Measurements from ENCODE around the gene S1PR5.
A peak's percentile ranks its signal among the peaks of the same experiment; 100 is the strongest.

The S1PR5 gene

DNA sequence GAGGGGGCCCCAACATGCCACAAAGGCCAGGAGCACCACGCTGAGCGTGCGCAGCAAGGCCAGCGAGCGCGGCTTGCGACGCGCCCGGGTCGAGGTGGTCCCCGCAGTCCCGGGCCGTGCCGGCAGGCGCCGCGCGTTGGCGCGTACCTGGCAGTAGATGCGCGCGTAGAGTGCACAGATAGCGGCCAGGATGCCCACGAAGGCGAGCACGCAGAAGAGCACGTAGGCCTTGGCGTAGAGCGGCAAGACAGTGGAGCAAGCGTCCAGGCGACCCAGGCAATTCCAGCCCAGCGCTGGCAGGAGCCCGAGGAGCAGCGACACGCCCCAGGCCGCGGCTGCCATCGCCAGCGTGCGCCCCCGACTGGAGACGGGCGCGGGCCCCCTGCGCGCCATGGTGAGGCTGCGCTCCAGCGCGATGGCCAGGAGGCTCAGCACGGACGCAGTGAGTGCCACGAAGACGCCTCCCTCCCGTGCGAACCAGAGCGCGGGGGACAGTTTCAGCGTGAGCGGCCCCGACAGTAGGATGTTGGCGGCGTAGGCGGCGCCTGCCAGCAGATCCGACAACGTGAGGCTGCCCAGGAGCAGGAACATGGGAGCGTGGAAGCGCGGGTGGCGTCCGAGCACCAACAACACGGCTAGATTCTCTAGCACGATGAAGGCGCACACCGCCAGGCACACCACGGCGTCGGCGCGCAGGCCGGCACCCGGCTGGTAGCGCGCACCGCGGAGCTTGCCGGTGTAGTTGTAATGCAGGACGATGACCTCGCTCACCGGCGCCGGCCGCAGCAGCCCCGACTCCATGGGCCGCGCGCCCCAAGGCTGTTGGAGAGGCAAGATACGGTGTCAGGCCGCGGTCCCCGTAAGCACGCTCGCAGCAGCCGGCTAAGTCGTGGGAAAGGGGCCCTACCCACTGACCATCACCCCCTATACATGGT is 2.8 kb downstream of the S1PR5 start:
- DNase-seq = peak; percentile 17 to 33

DNA sequence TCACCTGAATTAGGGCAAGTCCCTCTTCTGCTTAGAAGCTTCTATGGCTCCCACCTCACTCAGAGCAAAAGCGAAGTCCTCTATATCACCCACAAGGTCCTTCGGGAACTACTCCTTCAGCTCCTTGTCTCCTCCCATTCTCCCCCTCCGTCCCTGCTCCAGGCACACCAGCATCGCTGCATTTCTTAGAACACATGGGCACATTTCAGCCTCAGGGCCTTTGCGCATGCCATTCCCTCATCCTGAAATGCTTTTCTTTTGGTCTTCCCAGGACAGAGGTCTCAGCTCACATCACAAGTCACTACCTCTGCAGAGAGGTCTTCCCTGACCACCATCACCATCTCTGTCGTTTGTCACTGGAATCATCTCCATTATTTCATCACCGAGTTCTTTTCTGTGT is 4.0 kb downstream of the S1PR5 start:
- DNase-seq = no peak

DNA sequence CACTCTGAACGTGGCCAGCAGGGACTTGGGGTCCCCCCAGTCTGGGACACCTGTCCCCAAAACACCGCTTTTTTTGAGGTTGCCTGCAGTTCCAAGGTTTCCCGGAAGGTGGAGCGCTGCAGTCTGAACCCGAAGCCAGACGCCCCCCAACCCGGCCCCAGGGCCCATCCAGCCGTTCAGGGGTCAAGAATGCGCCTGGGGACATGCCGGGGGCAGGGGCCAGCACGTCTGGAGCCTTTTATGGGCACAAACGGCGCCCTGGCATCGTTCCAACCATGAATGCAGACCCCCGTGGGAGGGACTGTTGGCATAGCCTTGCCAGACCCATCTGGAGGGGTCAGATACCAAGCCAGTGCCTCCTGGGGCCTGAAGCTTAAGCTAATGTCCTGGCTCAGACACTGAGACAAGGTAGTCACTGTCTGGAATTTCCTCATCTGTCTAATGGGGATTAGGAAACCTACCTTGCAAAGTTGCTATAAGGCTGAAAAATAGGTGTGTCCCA is 6.9 kb downstream of the S1PR5 start:
- DNase-seq = peak; percentile 49 to 61

DNA sequence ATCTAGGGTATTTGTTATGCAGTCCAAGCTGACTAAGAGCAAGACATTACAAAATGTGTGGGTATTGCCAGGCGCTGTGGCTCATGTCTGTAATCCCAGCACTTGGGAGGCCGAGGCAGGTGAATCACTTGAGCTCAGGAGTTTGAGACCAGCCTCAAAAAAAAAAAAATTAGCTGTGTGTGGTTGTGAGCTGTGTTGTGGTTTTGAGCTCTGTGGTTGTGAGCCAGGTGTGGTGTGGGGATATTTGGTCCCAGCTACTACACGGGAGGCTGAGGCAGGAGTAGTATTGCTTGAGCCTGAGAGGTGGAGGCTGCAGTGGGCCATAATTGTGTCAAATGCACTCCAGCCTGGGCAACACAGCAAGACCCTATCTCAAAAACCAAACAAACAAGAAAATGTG is 8.5 kb downstream of the S1PR5 start:
- no peak for DNase-seq

DNA sequence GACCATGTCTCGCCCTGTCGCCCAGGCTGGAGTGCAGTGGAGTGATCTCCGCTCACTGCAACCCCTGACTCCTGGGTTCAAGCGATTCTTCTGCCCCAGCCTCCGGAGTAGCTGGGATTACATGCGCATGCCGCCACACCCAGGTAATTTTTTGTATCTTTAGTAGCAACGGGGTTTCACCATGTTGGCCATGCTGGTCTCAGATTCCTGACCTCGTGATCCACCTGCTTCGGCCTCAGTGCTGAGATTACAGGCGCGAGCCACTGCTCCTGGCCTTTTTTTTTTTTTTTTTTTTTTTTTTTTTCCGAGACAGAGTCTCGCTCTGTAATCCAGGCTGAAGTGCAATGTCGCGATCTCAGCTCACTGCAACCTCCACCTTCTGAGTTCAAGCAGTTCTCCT is 9.2 kb downstream of the S1PR5 start:
- DNase-seq = no peak

DNA sequence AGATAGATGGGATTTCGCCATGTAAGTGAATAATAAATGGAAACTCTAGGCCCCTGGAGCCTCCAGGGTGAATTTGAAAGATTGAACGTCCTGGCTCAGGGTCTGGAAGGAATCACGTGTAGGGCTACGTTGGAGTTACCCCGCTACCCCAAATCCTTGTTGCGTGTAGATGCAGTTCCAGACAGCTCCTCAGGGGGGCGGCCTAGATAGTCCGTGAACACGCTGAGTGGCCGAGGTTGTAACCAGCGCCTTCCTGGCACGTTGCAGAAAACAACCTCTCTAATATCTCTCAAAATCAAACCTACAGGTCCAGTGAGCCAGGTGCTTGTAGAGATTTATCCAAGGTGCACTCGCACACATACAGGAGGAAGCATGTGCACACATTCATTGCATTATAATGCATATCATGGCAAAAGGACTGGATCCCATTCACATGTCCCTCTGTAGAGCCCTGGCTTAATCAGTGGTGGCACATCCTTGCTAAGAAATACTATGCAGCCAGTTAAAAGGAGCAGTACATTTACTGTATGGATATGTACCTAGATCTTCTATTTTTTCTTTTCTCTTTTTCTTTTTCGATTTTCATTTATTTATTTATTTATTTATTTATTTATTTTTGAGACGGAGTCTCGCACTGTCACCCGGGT is 11.5 kb downstream of the S1PR5 start:
- peak; percentile 79 to 82 for DNase-seq

DNA sequence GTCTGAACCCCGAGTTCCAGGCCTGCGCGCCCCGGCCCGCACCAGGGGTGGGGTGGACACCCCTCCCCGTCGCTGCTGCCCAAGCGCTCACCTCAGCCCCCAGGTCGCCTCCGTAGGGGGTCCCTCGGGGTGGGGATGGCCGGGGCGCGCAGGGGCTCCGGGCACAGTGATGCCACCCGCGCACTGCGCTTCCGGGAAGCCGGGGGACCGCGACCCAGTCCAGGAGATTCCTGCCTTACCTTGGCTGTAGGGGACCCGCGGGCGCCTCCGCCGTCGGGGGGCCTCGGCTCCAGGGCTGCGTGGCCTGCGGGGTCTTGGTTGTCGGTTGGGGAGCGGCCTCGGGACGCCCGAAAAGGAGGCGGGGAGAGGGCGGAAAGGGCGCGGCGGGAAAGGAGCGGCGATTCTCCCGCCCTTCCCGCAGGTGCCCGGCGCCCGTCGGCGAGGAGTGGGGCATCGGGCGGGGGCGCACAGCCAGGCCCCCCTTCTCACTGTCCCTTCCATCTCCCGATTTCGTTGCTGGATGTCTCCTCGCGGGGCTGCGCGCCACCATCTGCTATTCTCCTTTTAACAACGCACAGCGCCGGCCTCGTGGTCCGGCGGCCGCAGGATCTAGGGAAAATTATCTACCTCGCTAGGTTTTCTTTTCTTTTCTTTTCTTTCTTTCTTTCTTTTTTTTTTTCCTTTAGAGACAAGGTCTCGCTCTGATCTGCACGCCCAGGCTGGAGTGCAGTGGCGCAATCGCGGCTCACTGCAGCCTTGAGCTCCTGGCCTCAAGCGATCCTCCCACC is 14.1 kb downstream of the S1PR5 start, which contains the start of gene KEAP1:
KEAP1 (minus strand) TSS at position 355 of the 788 bp plus-strand sequence. CDS start 3,323 bp downstream, outside the sequence.
- peak in 1 of 2 experiments; percentile 17 for DNase-seq

DNA sequence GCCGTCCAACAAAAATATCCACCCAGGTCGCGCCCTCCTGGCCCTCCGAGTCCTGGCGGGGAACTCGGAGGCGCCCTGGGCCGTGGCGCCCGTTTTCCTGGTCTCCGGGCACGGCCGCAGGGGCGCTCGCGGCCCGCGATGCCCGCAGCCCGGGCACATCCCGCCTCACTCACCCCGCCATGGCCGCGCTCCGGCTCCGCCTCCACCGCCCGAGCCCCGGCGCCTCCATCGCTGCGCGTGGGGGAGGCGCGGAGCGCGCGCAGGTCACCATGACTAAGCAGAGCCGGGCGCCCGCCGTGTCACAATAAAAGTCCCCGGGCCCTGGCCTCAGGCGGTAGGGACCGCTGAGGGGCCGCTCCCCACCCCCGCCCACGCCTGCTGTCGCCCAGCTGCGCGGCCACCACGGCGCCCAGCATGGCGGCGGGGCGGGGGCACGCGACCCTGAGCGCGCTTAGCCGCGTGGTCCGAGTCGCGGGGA is 14.7 kb downstream of the S1PR5 start:
- DNase-seq = peak; percentile 81 to 85

DNA sequence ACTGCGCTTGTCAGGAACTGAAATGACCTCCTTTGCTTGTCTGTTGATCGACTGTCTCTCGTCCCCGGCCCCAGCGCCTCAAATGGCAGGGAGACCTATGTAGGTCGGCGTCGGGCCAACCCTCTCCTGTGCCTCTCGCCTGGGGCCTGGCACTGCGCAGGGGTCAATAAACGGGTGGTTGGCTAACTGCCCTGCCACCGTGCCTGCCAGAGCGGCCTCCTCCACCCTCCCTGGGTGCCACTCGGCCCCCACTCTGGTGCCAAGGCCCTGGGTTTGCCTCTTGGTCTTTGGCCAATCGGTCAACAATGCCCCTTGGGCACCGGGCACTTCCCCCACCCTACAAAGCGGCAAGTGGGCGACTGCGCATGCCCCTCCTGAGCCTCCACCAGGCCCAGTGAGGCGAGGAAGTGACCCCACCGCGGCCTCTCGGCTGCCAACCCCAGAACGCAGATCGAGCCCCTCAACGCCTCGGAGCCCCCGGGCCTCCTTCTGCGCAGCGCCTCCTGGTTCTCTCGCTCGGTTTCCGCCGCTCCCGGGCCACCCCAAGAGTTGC is 15.2 kb downstream of the S1PR5 start:
- DNase-seq = peak; percentile 16 to 20

DNA sequence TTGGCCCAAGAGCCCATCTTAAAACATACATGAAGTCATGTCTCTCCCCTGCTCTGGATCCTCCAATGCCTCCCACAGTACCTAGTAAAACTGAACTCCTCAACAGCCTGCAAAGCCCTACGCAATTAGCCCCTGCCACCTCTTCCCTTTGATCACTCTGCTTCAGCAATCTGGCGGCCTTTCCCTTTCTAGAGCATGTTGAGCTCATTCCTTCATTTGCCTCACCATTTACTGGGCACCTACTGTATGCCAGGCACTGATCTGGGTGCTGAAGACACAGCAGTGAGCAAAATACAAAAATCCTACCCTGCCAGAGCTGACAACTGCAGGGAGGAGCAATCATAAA is 17.0 kb downstream of the S1PR5 start:
- no peak for DNase-seq

DNA sequence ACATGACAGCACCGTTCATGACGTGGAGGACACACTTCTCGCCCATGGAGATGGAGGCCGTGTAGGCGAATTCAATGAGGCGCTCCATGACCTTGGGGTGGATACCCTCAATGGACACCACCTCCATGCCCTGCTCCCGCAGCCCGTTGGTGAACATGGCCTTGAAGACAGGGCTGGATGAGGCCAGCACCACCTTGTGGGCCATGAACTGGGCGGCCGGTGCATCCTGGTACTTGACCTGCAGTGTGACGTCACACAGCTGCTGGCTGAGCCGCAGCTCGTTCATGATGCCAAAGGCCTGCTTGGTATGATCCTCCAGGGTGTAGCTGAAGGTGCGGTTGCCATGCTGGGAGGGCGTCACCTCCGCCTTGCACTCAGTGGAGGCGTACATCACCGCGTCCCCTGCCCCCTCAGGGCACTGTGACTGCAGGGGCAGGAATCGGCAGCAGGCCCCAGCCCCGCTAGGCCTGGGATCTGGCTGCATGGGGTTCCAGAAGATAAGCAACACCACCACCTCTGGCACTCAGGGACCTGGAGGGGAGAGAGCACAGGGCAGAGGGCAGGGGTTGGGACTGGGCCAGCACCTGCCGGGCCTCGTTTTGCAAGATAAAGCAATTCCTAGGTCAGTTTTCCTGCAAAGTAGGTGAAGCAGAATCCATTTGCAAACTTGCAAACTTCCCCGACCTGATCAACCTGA is 17.5 kb downstream of the S1PR5 start:
- DNase-seq = no peak

DNA sequence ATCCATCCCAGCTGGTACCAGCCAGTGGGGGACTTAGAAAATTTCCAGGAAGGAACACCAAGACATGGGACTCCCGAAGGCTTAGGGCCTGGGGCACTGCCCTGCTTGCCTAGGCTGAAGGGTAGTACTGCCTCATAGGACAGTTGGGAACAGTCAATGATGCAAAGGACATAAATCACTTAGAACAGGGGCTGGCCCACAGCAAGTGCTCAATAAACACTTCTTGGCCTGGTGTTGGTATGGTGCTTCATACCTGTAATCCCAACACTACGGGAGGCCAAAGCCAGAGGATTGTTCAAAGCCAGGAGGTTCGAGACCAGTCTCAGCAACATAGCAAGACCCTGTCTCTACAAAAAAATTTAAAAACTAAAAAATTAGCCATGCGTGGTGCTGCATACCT is 19.9 kb downstream of the S1PR5 start:
- DNase-seq = no peak

DNA sequence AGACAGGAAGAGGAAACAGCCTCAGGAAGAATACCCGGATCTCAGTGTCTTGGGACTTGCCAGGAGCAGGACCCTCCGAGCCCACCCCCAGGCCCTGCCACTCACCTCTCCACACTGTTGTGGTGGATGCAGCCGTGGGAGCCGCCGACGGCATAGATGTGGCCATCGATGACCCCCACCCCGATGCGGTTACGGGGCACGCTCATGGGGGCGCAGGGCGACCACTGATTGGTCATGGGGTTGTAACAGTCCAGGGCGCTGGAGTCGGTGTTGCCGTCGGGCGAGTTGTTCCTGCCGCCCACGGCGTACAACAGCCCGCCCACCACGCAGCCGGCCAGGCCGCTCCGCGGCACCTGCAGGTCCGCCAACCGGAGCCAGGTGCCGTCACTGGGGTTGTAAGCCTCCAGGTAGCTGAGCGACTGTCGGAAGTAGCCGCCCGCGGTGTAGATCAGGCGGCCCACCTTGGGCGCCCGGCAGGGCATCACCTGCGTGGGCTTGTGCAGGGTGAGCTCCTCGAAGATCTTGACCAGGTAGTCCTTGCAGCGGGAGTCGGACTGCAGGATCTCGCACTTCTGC is 25.7 kb downstream of the S1PR5 start:
- no peak for DNase-seq

DNA sequence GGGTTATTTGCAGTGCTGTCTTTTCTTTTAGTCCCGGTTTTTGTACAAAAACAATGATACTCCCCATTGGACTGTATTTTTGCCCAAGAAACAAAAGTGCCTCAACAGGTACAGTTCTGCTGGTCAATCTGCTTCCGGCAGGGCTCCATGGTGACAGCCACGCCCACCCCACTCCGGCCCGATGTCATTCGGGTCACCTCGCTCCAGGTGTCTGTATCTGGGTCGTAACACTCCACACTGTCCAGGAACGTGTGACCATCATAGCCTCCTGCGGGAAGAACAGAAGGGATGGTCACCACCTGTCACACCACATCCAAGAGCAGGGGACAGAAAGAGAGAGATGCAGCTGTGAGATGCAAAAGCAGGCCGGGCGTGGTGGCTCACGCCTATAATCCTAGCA is 30.7 kb downstream of the S1PR5 start:
- DNase-seq = no peak

DNA sequence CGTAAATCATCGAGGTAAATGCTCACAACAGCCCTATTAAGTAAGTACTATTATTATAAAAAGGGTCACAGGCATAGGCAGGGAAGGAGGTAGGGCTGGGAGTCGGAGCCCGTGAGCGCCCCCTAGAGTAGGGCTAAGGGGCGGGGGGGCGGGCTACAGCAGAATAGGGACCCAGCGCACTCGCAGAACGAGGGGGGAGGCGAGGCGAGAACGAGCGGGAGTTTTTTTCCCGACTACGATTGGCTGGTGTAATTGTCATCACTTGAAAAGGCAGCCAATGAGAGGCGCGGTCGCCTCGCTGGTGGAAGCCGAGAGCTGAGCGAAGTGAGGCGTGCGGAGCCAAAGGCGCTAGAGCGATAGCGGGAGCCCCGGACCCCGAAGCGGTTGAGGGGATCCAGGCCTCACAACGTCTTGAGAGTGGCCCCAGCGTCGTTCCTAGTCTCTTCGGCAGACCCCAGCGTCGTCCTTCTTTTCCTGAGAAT is 38.3 kb downstream of the S1PR5 start:
- peak; percentile 89 to 91 for DNase-seq

DNA sequence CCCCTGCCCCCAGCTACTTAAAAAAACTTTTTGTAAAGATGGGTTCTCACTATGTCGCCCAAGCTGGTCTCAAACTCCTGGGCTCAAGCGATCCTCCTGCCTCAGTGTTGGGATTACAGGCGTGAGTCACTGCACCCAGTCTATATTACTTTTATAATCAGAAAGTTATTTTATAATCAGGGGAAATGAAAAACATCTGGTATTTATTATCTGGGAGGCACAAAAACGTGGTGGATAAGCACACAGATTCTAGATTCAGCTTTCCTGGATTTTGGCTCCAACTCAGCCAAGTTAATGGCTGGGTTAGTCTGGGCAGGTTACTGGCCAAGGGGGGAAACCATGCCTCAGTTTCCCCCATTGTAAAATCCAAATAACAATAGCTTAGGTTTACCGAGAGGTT is 38.8 kb downstream of the S1PR5 start:
- DNase-seq = no peak

DNA sequence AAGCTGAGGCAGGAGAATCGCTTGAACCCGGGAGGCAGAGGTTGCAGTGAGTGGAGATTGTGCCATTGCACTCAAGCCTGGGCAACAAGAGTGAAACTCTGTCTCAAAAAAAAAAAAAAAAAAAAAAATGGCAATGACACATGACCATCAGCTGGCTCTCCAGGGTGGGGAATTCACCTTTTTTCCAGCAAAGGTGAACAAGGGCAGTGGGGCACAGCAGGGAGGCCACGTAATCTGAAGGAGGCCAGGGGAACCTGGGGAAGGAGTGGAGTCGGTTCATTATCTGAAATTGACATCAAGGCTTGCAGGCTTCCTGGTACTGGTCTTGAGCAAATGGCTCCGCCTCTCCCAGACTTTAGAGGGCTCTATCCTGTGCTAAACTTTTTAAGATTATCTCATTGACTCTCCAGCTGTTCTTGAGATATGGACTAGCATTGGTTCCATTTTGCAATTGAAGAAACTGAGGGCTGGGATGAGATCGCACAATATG is 42.2 kb downstream of the S1PR5 start:
- DNase-seq = no peak

DNA sequence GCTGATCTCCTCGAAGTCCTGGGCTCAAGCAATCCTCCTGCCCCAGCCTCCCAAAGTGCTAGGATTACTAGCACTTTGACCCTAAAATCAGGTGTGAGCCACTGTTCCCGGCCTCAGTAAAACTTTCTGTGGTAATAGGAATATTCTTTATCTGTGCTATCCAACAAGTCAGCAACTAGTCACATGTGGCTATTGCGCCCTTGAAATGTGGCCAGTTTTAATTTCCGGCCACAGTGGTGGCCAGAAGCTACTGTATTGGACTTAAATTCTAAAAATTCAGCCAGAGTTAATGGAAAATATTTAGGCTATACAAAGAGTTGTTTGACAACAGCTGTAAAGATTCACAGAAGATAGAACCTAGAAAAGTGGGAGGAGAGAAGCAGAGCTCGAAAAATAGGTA is 44.1 kb downstream of the S1PR5 start:
- DNase-seq = no peak

DNA sequence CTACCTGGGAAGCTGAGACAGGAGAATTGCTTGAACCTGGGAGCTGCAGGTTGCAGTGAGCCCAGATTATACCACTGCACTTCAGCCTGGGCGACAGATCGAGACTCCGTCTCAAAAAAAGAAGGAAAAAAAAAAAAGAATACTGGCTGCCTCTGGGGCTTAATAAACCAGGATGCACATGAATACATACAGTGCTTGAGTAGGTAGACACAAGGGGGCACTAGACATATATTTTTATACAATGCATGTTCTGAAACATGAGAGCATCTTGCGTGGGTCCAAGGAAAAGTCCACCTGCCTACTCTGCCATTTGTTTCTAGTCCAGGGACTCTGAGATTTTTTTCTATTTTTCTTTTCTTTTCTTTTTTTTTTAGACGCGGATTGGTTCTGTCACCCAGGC is 45.3 kb downstream of the S1PR5 start:
- DNase-seq = no peak

DNA sequence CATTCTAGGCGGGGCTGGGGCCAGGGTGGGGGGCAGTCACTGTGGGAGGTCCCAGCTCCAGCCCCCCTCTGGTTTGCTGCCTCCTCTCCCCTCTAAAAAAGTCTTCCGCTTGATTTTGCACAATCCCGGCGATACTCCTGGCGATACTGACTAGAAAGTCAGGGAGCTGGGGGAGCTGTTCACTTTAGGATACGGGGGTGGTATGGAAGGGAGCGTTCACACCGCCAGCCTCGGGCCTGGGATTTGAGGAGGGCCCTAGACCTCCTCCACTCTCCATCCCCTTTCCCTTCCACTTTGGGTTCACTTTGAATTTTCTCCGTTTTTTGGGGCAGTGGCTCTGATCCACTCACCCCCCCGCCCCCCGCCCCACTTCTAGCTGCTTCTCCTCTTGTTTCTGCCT is 49.1 kb downstream of the S1PR5 start:
- DNase-seq = no peak

DNA sequence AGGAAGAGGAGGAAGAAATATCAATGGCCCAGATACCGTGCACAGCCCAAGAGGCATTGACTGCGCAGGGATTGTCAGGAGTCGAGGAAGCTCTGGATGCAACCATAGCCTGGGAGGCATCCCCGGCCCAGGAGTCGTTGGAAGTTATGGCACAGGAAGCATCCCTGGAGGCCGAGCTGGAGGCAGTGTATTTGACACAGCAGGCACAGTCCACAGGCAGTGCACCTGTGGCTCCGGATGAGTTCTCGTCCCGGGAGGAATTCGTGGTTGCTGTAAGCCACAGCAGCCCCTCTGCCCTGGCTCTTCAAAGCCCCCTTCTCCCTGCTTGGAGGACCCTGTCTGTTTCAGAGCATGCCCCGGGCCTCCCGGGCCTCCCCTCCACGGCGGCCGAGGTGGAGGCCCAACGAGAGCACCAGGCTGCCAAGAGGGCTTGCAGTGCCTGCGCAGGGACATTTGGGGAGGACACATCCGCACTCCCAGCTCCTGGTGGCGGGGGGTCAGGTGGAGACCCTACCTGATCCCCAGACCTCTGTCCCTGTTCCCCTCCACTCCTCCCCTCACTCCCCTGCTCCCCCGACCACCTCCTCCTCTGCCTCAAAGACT is 50.0 kb downstream of the S1PR5 start:
- DNase-seq = no peak

Measured in activated CD4-positive, alpha-beta T cell treated with anti-CD3 and anti-CD28 coated beads, Interleukin-2, amount 50 U/mL, for 4 hours (primary cell).